ENCODE measurements around the gene RNF121.

DNA sequence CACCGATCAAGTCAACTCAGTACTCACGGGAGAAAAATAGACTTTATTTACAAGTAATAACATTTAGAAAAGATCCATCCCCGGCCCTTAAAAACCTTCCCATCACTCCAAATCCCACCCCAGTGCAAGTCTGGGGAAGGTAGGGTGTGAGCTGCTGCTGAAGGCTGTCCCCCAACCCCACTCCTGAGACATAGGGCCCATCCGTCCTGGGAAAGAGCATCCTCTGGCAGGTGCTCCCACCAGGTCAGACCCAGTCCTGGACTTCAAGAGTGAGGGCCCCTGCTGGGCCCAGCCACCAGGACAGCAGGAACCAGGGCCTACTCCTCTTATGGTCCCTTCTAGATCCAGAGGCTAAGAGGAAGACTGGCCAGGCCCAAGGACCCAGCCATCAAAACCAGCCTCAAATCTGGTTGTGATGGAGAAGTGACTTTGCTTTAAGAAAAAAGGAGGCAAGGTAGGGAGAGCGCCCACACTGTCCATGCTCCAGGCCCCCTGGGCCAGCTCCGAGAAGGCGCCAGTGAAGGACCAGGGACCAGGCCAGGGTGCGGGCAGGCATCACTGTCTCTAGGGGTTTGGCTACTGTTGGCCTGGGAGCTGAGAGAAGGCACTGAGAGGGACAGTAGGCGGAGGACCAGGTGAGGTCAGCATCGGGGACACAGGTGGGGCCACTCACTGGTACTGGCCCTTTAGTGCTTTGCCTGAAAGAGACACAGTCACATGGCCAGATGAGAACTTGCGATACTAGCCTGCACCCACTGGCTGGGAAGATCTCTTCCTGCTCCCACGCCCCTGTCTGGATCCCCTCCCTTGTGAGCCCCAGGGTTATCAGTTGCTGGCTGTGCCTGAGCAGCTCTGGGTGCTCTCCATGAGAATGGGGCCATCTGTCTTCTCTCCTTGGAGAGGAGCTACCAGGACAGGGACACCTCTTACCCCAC is 74.3 kb downstream of the RNF121 start:
- TF ChIP-seq FOXM1 (CRISPR knock-in tag; IDR thresholded peaks at IDR 0.05): no peak
- no peak for TF ChIP-seq REST (IDR thresholded peaks at IDR 0.05; ENCODE audit: borderline replicate concordance in 1 of 2, low read depth in 1 of 2, low read length in 2 of 2)
- no peak for TF ChIP-seq DPF2 (CRISPR knock-in tag; IDR thresholded peaks at IDR 0.05; ENCODE audit: borderline replicate concordance, low read depth)
- TF ChIP-seq ZNF777 (CRISPR knock-in tag; IDR thresholded peaks at IDR 0.05): no peak
- TF ChIP-seq NR2C2 (CRISPR knock-in tag; IDR thresholded peaks at IDR 0.05; ENCODE audit: borderline replicate concordance): no peak
- TF ChIP-seq KLF16 (CRISPR knock-in tag; IDR thresholded peaks at IDR 0.05): no peak
- no peak for TF ChIP-seq TOPORS (CRISPR knock-in tag; IDR thresholded peaks at IDR 0.05)
- no peak; the same call in 1 of the 2 replicates for TF ChIP-seq POLR2AphosphoS5 (IDR thresholded peaks at IDR 0.05; ENCODE audit: low read depth, low read length)
- TF ChIP-seq, protein P1, sequence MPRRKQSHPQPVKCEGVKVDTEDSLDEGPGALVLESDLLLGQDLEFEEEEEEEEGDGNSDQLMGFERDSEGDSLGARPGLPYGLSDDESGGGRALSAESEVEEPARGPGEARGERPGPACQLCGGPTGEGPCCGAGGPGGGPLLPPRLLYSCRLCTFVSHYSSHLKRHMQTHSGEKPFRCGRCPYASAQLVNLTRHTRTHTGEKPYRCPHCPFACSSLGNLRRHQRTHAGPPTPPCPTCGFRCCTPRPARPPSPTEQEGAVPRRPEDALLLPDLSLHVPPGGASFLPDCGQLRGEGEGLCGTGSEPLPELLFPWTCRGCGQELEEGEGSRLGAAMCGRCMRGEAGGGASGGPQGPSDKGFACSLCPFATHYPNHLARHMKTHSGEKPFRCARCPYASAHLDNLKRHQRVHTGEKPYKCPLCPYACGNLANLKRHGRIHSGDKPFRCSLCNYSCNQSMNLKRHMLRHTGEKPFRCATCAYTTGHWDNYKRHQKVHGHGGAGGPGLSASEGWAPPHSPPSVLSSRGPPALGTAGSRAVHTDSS (CRISPR knock-in tag; conservative IDR thresholded peaks at IDR 0.05): no peak
- no peak for TF ChIP-seq CTCF (CRISPR knock-in tag; IDR thresholded peaks at IDR 0.05)
- TF ChIP-seq SOX6 (IDR thresholded peaks at IDR 0.05): no peak
- TF ChIP-seq SOX6 (CRISPR knock-in tag; IDR thresholded peaks at IDR 0.05): no peak
- no peak for TF ChIP-seq ZNF253 (CRISPR knock-in tag; IDR thresholded peaks at IDR 0.05; ENCODE audit: borderline replicate concordance)
- TF ChIP-seq RARG (CRISPR knock-in tag; IDR thresholded peaks at IDR 0.05; ENCODE audit: low read depth): no peak

Data from HepG2 (cell line).